NB4 (cell line): Measurements from ENCODE around the gene NDUFAF8.

Experiments
- MYC ChIP-seq: IDR thresholded peaks from 2 replicates; pipeline ENCODE4 v1.6.1; 2011; ENCODE audit warnings: low read depth, low read length
- POLR2A ChIP-seq: IDR thresholded peaks from 2 replicates; pipeline ENCODE4 v1.6.1; 2011; ENCODE audit warnings: mild to moderate bottlenecking; ENCODE audit not compliant: insufficient read length; ENCODE audit errors: extremely low read depth
- TF ChIP-seq, protein P1 (sequence below): IDR thresholded peaks from one replicate; pipeline ENCODE4 v1.5.1; 2012; ENCODE audit warnings: low read depth, low read length
- TF ChIP-seq, protein P2 (sequence below): IDR thresholded peaks from 2 replicates; pipeline ENCODE4 v1.6.1; 2011; ENCODE audit warnings: low read depth, low read length

DNA sequence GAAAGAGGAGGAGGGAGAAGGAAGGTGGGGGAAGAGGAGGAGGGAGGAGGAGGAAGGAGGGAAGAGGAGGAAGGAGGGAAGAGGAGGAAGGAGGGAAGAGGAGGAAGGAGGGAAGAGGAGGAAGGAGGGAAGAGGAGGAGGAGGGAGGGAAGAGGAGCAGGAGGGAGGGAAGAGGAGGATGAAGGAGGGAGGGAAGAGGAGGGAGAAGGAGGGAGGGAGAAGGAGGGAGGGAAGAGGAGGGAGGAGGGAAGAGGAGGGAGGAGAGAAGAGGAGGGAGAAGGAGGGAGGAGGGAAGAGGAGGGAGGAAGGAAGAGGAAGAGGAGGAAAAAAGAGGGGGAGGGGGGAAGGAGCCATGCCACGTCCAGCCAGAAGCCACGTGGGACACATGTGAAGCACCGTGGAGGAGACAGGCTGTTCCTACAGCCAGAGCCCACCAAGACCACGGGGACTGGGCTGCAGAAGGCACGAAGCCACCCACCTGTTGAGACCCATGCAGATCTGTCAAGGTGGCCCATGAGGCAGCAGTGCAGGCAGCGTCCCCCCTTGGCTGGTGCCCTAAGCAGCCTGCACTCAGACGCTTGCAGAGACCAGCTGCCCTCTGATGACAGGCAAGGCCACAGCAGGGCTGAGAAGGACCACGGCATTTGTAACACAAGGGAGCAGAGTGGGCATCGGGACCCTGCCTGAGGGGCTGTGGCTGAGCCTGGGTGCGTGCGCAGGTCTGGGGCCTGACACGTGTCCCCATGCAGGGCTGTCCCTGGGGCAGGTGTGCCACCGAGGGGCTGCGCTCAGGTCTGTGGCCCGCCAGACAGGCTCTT is 10.3 kb downstream of the NDUFAF8 start:
- TF ChIP-seq, protein P1, sequence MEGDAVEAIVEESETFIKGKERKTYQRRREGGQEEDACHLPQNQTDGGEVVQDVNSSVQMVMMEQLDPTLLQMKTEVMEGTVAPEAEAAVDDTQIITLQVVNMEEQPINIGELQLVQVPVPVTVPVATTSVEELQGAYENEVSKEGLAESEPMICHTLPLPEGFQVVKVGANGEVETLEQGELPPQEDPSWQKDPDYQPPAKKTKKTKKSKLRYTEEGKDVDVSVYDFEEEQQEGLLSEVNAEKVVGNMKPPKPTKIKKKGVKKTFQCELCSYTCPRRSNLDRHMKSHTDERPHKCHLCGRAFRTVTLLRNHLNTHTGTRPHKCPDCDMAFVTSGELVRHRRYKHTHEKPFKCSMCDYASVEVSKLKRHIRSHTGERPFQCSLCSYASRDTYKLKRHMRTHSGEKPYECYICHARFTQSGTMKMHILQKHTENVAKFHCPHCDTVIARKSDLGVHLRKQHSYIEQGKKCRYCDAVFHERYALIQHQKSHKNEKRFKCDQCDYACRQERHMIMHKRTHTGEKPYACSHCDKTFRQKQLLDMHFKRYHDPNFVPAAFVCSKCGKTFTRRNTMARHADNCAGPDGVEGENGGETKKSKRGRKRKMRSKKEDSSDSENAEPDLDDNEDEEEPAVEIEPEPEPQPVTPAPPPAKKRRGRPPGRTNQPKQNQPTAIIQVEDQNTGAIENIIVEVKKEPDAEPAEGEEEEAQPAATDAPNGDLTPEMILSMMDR = no peak
- TF ChIP-seq POLR2A (no peak), MYC (no peak)
- TF ChIP-seq, protein P2, sequence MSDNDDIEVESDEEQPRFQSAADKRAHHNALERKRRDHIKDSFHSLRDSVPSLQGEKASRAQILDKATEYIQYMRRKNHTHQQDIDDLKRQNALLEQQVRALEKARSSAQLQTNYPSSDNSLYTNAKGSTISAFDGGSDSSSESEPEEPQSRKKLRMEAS = no peak
